PFSK-1 (cell line): ENCODE measurements around the gene SLC38A10.
A peak's percentile ranks its signal among the peaks of the same experiment; 100 is the strongest.

Experiments
- FOXP2 ChIP-seq: optimal IDR thresholded peaks from 2 replicates; pipeline ENCODE3; 2011; ENCODE audit warnings: borderline replicate concordance, control low read depth, inconsistent platforms; ENCODE audit not compliant: insufficient read depth; ENCODE audit errors: extremely low read length, extremely low read depth
- POLR2AphosphoS5 ChIP-seq: IDR thresholded peaks from 2 replicates; pipeline ENCODE4 v1.6.1; 2012; ENCODE audit warnings: low read depth, mild to moderate bottlenecking, control low read depth, low read length, moderate library complexity
- REST ChIP-seq, 2 experiments: IDR thresholded peaks; 2 replicates each; pipeline versions ENCODE4 v1.6.1 to v1.8.0; 2011 to 2012; ENCODE audit warnings: low read depth in 2 of 2, low read length in 2 of 2, control low read depth in 1 of 2, inconsistent platforms in 1 of 2, mild to moderate bottlenecking in 1 of 2, moderate library complexity in 1 of 2; ENCODE audit not compliant: insufficient read depth in 1 of 2
- SIN3A ChIP-seq: IDR thresholded peaks from 2 replicates; pipeline ENCODE4 v1.6.1; 2012; ENCODE audit warnings: mild to moderate bottlenecking, low read length, moderate library complexity, borderline replicate concordance; ENCODE audit not compliant: insufficient read depth
- TAF1 ChIP-seq: IDR thresholded peaks from 2 replicates; pipeline ENCODE4 v1.6.1; 2012; ENCODE audit warnings: low read length, control low read depth, borderline replicate concordance; ENCODE audit not compliant: insufficient read depth

SLC38A10 gene

DNA sequence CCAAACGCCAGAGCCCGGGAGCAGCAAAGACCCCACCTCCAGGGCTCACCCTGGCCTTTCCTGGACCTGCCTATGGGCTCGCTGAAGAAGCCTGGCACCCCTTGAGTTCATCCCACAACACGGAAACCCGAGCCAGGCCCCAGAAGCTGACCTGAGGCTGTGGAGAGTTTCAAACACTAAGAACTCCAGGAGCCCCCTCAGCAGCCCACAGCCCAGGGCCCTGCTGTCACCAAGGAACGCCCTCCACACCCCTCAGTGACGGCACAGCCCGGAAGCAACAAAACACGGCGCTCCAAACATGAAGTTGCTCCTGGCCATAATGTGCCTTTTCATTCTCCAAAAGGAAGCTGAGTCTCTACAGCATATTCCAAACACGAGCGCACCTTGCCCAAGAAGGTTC is 9.2 kb downstream of the SLC38A10 start:
- TF ChIP-seq REST (IDR thresholded peaks at IDR 0.05; ENCODE audit: insufficient read depth in 1 of 2, low read depth in 2 of 2, low read length in 2 of 2) (no peak), POLR2AphosphoS5 (no peak), SIN3A (no peak), TAF1 (no peak; the same call in 1 of the 2 replicates), FOXP2 (no peak)

- peak; percentile 35; the same call in 1 of the 2 replicates for TF ChIP-seq TAF1
- TF ChIP-seq SIN3A = 0 out of 2 replicates have a peak, but pooled peaks have one; percentile 39
- 0 out of 4 replicates have a peak, but pooled peaks of 1 of the 2 experiments have one; percentile 5 for TF ChIP-seq REST (IDR thresholded peaks at IDR 0.05; ENCODE audit: insufficient read depth in 1 of 2, low read depth in 2 of 2, low read length in 2 of 2)
- TF ChIP-seq POLR2AphosphoS5 = peak; percentile 71
- TF ChIP-seq FOXP2 = peak; percentile 91
Measured at GRCh38 chr17:81285179-81285878, 9.8 kb downstream of the SLC38A10 start.

GRCh38 chr17:81282876-81283275 is 12.2 kb downstream of the SLC38A10 start:
- TF ChIP-seq SIN3A (no peak), REST (IDR thresholded peaks at IDR 0.05; ENCODE audit: insufficient read depth in 1 of 2, low read depth in 2 of 2, low read length in 2 of 2) (no peak), TAF1 (no peak), POLR2AphosphoS5 (no peak)

- TF ChIP-seq FOXP2 (no peak), REST (IDR thresholded peaks at IDR 0.05; ENCODE audit: insufficient read depth in 1 of 2, low read depth in 2 of 2, low read length in 2 of 2) (no peak), POLR2AphosphoS5 (no peak)
Measured at GRCh38 chr17:81282141-81282540, 13.0 kb downstream of the SLC38A10 start.

- TF ChIP-seq TAF1 (no peak), POLR2AphosphoS5 (no peak), FOXP2 (no peak), SIN3A (no peak), REST (IDR thresholded peaks at IDR 0.05; ENCODE audit: insufficient read depth in 1 of 2, low read depth in 2 of 2, low read length in 2 of 2) (no peak)
Measured at GRCh38 chr17:81280571-81280970, 14.5 kb downstream of the SLC38A10 start.
